ENCODE measurements around the gene CTU1.

DNA sequence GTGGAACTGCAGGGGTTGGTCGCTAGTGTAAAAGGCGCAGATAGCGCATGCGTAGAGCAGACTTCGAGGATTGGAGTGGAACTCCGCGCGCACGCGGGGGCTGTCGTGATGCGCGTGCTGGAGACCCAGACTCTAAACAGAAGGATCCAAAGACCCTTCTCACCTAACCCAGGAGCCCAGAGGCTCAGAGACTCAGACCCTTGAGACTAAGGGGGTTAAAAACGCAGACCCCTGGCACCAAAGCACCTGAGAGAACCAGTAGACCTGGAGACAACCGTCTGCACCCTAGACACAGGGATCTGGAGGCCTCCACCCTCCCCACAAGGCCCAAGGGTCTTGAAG is 567 bp upstream of the CTU1 start:
- TF ChIP-seq YY1 (IDR thresholded peaks at IDR 0.05; ENCODE audit: low read depth, low read length): no peak
- TF ChIP-seq, protein P1, sequence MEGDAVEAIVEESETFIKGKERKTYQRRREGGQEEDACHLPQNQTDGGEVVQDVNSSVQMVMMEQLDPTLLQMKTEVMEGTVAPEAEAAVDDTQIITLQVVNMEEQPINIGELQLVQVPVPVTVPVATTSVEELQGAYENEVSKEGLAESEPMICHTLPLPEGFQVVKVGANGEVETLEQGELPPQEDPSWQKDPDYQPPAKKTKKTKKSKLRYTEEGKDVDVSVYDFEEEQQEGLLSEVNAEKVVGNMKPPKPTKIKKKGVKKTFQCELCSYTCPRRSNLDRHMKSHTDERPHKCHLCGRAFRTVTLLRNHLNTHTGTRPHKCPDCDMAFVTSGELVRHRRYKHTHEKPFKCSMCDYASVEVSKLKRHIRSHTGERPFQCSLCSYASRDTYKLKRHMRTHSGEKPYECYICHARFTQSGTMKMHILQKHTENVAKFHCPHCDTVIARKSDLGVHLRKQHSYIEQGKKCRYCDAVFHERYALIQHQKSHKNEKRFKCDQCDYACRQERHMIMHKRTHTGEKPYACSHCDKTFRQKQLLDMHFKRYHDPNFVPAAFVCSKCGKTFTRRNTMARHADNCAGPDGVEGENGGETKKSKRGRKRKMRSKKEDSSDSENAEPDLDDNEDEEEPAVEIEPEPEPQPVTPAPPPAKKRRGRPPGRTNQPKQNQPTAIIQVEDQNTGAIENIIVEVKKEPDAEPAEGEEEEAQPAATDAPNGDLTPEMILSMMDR (IDR thresholded peaks at IDR 0.05 in 2 of 3, conservative IDR thresholded peaks at IDR 0.05 in 1 of 3; ENCODE audit: control insufficient read depth in 2 of 3, extremely low read depth in 1 of 3, insufficient read depth in 1 of 3, low read depth in 3 of 3, low read length in 3 of 3): no peak
- TF ChIP-seq POLR2AphosphoS5 (IDR thresholded peaks at IDR 0.05; ENCODE audit: low read length): no peak
- no peak for TF ChIP-seq CBX5 (IDR thresholded peaks at IDR 0.05; ENCODE audit: low read depth)
- TF ChIP-seq POLR2A (IDR thresholded peaks at IDR 0.05; ENCODE audit: low read depth, low read length): no peak
- TF ChIP-seq, protein P2, sequence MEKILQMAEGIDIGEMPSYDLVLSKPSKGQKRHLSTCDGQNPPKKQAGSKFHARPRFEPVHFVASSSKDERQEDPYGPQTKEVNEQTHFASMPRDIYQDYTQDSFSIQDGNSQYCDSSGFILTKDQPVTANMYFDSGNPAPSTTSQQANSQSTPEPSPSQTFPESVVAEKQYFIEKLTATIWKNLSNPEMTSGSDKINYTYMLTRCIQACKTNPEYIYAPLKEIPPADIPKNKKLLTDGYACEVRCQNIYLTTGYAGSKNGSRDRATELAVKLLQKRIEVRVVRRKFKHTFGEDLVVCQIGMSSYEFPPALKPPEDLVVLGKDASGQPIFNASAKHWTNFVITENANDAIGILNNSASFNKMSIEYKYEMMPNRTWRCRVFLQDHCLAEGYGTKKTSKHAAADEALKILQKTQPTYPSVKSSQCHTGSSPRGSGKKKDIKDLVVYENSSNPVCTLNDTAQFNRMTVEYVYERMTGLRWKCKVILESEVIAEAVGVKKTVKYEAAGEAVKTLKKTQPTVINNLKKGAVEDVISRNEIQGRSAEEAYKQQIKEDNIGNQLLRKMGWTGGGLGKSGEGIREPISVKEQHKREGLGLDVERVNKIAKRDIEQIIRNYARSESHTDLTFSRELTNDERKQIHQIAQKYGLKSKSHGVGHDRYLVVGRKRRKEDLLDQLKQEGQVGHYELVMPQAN (conservative IDR thresholded peaks at IDR 0.05): no peak
- TF ChIP-seq EGR1 (IDR thresholded peaks at IDR 0.05; ENCODE audit: borderline replicate concordance in 1 of 2, low read depth in 2 of 2, low read length in 2 of 2): no peak
- TF ChIP-seq DPF2 (IDR thresholded peaks at IDR 0.05): no peak
- TF ChIP-seq EP300 (IDR thresholded peaks at IDR 0.05; ENCODE audit: borderline replicate concordance in 1 of 2, control insufficient read depth in 1 of 2, low read depth in 2 of 2, low read length in 2 of 2): no peak
- TF ChIP-seq BRCA1 (IDR thresholded peaks at IDR 0.05; ENCODE audit: low read depth, low read length): no peak

All from GM12878 (cell line).